HG03103 (cell line): ENCODE measurements around the gene RAD51C.
"Not testable (repeated sequence)": the region's sequence is repeated elsewhere in the genome, so short reads cannot be mapped to it uniquely, and the experiment has no call there.

Source experiments
- ATAC-seq: cut with Tn5 transposase; IDR thresholded peaks from one replicate; pipeline ENCODE4 v1.9.1; 2021; ENCODE audit warnings: low read depth; ENCODE audit not compliant: unreplicated experiment

Gene RAD51C

DNA sequence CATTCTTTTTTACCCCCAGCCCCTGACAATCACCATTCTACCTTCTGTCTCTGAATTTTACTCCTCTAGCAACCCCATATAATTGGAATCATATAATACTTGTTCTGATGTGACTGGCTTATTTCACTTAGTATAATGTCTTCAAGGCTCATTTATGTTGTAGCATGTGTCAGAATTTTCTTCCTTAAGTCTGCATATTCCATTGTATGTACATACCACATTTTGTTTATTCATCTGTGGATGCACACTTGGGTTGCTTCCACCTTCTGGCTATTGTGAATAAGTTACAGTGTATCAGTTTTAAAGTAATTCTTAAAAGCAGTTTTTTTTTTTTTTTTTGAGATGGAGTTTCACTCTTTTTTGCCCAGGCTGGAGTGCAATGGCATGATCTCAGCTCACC, 38.5 kb downstream of the RAD51C start:
- no peak for ATAC-seq

DNA sequence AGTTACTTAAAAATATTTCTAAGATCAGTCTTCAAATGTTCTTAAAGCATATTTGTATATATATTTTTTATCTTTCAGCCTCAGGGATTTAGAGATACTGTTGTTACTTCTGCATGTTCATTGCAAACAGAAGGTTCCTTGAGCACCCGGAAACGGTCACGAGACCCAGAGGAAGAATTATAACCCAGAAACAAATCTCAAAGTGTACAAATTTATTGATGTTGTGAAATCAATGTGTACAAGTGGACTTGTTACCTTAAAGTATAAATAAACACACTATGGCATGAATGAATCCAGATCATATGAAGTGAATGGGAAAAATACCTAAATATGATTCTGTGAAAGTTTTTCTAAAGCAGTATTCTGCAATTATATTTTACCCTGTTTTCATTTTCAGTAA, 41.6 kb downstream of the RAD51C start:
- ATAC-seq: no peak

DNA sequence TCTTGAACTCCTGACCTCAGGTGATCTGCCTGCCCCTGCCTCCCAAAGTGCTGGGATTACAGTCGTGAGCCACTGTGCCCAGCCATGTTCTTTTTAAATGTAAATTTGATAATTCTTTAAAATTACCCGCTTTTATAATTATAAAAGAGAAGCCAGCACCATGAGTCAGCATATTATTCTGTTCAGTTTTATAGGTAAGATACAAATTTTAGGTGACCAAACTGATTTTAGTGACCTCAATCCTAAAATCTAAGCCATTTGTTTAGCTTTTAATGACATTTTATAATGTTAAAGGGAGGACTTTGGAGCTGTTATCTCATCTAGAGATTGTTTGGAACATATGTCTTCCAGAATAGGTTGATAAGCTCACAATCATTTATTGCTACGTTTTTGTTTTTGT, 42.4 kb downstream of the RAD51C start:
- ATAC-seq: no peak

DNA sequence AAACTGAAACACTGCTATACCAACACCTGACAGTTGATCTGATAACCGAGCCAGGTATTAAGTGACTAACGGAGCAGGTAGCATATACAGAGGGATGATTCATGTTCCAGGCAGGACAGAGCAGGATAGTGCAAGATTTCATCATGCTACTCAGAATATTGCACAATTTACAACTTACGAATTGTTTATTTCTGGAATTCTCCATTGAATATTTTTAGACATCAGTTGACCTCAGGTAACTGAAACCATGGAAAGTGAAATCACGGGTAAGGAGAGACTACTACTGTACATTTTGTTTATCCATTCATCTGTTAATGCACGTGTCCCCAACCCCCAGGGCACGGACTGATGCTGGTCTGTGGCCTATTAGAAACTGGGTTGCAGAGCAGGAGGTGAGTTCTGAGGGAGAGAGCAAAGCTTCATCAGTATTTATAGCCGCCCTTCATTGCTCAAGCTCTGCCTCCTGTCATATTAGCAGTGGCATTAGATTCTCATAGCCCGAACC, 48.8 kb downstream of the RAD51C start:
- no peak for ATAC-seq

DNA sequence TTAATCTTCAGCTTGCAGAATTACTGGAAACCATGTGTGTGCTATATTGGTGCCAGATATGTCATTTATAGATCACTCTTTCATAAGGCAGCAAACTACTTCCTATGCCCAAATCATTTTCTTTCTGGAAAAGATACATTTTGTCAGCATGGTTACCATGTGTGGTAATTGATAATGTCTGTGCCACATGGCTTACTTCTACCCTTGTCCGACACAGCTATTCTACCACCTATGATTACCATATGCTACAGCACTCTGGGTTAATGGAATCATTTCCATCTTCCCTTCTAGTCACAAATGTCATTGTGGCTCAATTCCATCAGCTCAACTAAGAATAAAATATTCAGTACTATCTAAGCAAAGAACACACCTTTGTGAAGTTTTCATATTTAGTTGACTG, 55.3 kb downstream of the RAD51C start:
- no peak for ATAC-seq

DNA sequence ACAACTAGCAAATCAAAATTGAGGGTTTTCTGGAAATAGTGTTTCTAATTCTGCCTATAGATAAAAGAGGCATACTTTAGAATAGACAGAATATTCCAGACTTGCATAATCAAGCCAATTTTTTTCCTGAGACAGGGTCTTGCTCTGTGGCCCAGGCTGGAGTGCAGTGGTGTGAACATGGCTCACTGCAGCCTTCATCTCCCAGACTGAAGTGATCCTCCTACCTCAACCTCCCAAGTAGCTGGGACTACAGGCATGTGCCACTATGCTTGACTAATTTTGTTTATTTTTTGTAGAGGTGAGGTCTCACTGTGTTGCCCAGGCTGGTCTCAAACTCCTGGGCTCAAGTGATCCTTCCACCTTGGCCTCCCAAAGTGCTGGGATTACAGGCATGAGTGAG, 57.2 kb downstream of the RAD51C start:
- not testable (repeated sequence) for ATAC-seq

DNA sequence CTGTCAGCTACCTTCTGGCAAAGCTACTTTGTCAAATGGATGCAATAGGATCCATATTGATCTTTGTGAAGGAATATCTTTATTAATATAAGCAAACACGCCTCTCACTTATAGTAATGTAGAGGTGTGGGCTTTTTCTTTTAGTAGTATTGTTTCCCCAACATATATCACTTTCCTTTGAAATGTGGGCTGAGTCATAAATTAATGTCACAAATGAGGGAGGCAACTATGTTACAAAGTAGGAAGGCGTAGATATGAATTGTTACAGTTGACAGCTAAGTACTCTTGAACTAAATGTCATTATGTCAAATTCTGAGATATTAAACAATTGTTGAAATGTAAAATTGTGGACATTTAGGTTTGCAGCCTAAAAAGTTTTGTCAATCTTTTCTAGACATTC, 60.6 kb downstream of the RAD51C start:
- ATAC-seq: no peak

DNA sequence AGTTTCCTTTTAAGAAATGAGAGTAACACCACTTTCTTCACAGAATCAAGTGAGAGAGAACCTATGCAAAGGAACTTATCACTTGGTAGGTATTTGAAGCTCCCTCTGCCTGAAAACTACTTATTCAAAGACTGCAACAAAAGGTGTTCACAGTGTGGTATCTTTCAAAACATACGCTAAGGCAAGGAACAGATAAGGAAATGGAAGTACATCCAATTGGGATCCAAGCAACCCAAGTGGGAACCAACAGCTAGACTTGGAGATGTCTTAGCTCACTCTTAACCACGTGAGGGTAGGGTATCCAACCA, 62.8 kb downstream of the RAD51C start:
- no peak for ATAC-seq

DNA sequence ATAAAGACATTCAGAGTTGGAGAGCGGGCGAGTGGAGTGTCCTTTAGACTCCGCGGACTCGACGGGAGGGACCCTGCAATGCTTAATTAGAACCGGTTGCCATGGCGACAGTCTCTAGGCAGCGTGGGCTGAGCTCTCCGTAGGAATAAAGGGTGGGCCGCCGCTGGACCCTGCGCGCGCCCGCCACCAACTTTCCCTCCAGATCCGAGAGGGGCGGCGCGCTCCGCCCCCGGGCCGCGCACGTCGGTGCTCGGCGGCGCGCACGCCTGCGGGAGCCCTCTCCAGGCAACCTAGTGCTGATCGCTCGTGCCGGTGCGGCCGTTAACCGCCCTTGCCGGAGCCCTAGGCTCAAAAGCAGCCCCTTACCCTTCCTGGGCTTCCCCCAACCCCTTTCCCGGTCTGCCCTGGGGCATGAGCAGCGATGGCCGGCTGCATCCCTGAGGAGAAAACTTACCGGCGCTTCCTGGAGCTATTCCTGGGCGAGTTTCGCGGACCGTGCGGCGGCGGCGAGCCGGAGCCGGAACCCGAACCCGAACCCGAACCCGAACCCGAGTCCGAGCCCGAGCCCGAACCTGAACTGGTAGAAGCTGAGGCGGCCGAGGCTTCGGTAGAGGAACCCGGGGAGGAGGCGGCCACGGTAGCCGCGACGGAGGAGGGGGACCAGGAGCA, 63.3 kb downstream of the RAD51C start, which contains the start of gene PPM1E:
TSS of gene PPM1E (plus strand) at position 278 of the 669 bp plus-strand sequence.
- ATAC-seq: no peak

DNA sequence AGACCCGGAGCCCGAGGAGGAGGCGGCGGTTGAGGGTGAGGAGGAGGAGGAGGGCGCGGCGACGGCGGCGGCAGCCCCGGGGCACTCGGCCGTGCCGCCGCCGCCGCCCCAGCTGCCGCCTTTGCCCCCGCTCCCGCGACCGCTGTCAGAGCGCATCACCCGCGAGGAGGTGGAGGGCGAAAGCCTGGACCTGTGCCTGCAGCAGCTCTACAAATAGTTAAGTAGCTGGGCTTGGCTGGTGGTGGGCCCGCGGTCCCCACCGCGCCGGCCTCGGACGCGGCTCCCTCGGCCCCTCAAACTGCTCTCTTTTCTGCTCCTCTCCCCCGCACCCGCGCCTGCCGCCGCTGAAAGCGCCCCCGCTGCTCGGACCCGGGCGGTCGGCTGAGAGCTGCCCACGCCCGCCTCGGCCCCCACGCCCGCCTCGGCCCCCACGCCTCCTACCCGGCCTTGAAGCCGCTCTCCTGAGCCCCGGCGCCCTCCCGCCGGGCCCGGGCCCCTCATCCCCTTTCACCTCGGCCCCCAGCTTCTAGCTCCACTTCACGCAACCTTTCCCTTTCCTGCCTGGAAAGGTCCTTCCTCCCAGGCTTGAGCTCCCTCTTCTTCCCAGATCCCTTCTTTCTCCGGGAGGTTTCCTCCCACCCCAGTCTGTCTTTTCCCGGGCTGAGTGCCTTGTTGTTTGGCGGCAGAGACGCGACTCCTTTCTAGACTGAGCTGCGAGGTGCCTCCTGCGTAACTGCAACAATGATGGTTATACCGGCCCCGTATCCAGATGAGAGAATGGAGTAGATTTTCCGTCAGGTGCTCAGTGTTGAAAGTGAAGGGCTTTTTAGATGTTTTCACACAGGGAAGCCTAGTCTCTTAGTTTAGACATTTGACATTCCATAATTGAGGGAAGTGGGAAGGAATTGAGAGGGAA, 64.1 kb downstream of the RAD51C start:
- no peak for ATAC-seq

DNA sequence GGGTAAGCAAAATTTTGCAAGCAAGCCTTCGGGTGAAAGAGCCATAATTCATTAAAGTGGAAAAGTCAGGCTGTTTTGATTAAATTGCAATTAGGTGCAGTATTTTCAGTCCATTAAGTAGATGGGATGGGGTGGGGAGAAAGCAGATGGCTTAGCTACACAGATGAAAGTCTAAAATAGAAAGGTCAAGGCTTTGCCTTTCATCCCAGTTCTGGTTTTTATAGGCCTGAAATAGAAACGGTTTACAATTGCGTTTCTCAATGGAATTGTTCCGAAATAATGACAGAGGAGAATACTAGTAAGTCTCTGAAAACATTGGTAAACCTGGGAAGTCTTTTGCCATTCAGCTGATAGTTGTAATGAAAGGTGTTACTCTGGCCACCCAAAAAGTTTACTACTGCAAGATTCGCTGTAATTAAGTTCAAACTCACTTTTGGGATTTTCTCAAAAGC, 64.8 kb downstream of the RAD51C start:
- ATAC-seq: no peak

DNA sequence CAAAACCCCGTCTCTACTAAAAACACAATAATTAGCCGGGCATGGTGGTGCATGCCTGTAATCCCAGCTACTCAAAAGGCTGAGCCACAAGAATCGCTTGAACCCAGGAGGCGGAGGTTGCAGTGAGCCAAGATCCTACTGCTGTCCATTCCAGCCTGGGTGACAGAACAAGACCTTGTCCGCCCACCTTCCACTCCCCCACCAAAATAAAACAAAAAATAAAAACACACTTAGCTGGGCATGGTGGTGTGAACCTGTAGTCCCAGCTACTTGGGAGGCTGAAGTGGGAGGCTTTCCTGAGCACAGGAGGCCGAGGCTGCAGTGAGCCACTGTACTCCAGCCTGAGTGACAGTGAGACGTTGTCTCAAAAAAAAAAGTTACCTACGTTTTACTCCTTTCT, 66.5 kb downstream of the RAD51C start:
- ATAC-seq: no peak

DNA sequence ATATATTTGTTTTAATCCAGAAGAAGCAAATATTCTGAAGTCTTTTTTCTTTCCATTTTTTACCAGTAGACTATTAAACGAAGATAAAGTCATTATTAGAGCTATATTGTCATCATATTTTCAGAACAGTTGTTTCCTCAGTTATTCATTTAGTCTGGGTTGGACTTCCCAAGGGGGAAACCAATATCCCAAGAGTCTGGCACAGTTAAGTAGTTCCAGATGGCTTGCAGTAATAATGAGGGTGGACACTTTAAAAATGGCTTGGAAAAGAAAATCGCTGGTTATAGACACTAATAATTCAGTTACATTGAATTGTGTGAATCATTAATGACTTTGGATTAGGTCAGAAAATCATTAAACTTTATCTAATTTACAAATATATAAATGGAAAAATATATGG, 67.1 kb downstream of the RAD51C start:
- no peak for ATAC-seq

DNA sequence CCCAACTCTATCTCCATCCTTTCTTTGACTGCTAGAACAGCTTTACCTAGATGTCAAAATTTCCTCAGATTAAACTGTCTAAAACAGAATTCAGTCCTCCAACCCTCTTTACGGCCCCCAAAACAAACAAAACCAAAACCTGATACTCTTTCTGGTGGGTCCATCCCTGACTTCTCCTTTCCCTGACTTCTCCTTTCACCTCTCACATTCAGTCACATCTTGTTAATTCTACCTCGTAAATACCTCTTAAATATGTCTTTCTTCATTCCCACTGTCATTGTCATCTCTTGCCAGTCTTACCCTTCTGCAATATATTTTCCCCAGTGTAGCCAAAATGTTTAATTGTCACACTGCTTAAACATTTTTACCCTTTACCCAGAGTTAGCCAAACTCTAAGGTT, 67.8 kb downstream of the RAD51C start:
- no peak for ATAC-seq

DNA sequence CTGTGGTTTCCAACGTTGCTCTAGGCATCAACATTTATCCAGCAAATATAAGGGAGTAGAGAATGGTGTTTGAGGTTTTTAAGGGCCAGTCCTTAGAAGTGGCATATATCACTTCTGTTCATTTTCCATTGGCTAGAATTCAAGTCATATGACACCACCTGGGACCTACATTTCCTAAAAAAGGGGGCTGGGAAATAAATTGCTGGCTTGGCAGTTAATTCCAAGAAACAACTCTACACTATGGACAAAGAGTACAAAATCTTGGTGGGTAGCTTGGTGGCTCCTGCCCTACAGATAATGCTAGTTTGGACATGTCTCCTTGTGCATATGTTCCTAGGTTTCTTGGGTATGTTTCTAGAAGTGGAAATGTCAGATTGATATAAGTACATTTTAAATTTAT, 70.9 kb downstream of the RAD51C start:
- no peak for ATAC-seq

DNA sequence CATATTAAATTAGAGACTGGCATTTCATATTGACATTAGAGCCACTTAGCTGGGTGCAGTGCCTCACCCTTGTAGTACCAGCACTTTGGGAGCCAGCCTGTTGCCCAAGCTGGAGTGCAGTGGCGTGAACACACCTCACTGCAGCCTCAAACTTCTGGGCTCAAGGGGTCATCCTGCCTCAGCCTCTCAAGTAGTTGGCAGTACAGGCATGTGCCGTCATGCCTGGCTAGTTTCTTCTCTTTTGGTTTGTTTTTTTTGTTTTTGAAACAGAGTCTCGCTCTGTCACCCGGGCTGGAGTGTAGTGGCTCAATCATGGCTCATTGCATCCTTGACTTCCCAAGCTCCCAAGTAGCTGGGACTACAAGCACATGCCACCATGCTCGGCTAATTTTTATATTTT, 72.0 kb downstream of the RAD51C start:
- ATAC-seq: no peak

DNA sequence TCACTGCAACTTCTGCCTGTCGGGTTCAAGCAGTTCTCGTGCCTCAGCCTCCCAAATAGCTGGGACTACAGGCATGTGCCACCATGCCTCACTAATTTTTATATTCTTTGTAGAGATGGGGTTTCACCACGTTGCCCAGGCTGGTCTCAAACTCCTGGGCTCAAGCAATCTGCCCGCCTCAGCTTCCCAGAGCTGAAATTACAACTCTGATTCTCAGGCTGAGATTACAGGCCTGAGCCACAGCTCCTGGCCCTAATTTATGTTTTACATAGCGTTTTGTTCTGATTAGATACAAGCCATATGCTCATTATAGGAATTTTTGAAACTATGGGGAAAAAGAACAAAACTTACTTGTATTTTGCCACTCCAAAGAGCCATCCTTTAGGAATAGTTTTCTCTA, 86.1 kb downstream of the RAD51C start:
- not testable (repeated sequence) for ATAC-seq

DNA sequence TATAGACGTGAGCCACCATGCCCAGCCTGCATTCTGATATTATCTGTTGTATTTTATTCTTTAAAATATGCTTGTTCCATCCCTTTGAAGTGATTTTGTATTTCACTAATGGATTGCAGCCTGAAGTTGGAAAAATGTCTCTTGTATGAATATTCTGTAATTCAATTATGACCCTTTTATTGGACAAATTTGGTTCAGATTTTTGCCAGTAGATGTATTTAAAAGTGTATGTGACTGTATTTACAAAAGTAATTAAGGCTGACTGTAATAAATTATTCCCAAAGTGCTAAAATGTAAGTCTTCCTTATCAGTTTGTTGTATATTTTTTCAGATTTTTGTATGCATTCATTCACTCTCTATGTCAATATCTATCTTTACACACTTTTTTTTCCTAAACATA, 87.0 kb downstream of the RAD51C start:
- no peak for ATAC-seq

DNA sequence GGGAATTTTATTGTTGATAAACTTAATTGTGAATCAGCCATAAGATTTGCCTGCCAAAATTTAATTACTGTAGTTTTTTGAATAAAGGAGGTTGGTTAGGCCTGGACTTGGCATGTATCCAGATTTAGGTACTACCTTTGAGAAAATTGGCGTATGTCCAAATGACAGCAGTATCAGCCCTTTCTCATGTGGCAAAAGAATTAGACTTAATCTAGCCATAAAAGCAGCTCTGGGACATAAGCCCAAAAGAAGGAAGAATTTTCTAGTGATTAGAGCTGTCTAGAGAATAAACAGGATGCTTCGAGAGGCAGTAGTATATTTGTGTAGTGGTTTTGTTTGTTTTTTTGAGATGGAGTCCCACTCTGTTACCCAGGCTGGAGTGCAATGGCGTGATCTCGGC, 91.0 kb downstream of the RAD51C start:
- no peak for ATAC-seq

DNA sequence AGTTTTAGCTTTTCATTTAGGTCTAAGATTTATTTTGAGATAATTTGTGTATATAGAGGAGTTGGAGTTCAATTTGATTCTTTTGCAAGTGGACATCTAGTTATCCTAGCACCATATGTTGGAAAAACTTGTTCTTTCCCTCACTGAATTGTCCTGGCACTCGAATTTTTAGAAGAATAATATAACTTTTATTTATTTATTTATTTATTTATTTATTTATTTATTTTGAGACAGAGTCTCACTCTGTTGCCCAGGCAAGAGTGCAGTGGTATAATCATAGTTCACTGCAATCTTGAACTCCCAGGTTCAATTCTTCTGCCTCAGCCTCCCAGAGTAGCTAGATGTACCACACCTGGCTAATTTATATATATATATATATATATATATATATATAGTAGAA, 92.7 kb downstream of the RAD51C start:
- ATAC-seq: no peak
